GM18861 (cell line): Measurements from ENCODE around the gene ZNF213.
"Not testable (repeated sequence)": the region's sequence is repeated elsewhere in the genome, so short reads cannot be mapped to it uniquely, and the experiment has no call there.

Experiments
- ATAC-seq: cut with Tn5 transposase; IDR thresholded peaks from one replicate; pipeline ENCODE4 v1.9.1; 2021; ENCODE audit not compliant: unreplicated experiment

The ZNF213 gene

DNA sequence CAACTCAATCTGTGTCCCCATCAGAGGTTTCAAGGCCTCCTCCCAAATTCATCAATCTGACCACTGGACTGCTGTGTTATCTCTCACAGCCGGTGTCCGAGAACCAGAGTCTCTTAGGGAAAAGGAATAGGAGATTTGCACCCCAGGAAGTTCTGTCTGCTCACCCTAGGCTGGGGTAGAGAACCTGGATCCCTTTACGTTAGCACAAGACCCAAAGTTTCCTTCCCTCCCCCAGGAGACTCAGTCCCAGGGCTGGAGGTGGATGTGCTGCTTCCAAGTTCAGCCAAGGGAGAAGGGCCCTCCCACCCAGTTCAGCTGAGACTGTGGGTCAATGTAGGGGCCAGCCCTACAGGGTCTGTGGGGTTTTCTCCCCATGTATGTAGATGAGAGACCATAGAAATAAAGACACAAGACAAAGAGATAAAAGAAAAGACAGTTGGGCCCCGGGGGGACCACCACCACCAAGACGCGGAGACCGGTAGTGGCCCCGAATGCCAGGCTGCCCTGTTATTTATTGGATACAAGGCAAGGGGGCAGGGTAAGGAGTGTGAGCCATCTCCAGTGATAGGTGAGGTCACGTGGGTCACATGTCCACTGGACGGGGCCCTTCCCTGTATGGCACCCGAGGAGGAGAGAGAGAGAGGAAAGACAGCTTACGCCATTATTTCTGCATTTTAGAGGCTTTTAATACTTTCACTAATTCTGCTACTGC lies 30.4 kb downstream of the ZNF213 start:
- no peak for ATAC-seq

DNA sequence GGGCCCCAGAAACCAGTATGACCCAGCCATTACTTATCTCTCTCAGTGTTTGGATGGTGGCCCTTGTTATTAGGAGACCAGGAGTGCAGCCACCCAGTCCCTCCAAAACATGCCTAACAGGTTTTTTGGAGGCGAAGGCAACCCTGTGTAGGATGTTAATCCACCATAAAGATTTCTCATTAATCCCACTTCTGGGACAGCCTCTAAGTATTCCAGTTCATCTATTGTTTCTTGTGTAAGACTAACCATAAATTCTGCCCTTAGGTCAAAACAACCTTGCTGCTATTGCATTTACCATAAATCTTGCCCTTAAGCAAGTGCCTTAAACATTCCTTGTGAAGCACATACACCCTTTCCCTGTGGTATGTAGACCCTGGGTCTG lies 31.7 kb downstream of the ZNF213 start:
- ATAC-seq, result no peak

DNA sequence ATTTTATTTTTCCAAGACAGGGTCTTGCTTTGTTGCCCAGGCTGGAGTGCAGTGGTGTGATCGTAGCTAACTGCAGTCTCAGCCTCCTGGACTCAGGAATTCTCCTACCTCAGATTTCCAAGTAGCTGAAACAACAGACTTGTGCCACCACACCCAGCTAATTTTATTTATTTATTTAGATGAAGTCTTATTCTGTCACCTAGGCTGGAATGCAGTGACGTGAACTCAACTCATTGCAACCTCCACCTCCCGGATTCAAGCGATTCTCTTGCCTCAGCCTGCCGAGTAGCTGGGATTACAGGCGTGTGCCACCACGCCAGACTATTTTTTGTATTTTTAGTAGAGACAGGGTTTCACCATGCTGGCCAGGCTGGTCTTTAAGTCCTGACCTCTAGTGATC lies 33.9 kb downstream of the ZNF213 start:
- not testable (repeated sequence) for ATAC-seq

DNA sequence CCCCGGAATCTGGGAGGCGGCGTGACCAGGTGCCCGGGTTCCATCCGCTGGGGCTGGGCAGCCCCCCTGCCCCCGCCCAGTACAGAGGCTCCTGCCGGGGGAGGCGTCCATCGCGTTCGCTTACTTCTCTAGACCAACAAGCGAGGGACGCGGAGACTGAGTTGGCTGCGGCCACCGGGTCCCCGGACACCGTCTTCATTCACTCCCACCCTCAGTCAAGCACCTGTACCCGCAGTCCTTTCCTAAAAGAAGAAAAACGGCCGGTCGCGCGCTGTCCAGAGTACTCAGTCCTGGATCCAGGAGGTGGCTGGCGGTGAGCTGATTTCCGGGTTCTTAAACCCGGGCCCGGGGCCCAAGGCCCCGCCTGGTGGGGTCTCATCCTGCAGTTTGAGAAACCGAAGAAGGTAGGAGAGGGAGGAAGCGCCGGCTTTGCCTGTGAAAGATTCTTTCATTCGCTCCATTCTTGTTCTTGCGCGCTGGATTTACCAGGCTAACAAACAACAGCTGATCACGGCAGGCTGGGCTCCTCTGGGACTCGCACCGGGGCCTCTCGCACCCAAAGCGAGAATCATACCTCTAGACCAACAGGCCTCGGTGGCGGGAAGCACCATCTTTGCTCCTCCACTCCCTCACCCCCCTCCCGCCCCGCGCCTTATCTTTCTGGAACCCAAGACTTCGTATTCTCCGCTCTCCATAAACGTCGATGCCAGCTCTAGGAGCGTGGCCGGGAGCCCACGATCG lies 35.8 kb downstream of the ZNF213 start:
- no peak for ATAC-seq

DNA sequence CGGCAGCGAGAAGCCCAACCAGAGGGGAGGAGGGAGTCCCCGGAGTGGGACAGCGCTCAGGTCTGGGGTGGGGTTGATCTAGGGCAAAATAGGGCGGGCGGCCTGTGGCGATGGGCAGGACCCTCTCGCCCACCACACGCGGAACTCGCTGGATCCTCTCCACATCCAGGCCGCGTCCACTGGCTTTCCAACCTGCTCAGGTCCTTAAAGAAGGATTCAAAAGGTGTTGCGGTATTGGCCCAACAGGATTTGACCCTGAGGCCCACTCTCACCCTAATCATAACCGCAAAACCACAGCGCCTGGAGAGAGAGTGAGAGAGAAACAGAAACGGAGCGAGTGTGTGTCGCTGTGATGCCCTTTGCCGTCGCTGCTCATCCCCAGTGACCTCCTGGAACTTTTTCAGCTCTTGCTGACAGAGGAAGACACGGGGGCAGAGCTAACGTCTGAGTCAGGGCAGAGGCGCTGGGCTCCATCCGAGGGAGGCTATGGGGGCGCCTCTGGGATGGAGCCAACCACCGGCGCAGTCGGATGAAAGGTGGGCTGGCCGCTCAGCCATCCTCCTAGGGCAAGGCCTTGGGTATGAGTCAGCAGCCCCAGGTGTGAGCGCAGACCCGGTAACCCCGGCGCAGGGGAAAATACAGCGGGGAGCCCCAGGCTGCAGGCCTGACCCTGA lies 36.5 kb downstream of the ZNF213 start:
- ATAC-seq, result no peak

DNA sequence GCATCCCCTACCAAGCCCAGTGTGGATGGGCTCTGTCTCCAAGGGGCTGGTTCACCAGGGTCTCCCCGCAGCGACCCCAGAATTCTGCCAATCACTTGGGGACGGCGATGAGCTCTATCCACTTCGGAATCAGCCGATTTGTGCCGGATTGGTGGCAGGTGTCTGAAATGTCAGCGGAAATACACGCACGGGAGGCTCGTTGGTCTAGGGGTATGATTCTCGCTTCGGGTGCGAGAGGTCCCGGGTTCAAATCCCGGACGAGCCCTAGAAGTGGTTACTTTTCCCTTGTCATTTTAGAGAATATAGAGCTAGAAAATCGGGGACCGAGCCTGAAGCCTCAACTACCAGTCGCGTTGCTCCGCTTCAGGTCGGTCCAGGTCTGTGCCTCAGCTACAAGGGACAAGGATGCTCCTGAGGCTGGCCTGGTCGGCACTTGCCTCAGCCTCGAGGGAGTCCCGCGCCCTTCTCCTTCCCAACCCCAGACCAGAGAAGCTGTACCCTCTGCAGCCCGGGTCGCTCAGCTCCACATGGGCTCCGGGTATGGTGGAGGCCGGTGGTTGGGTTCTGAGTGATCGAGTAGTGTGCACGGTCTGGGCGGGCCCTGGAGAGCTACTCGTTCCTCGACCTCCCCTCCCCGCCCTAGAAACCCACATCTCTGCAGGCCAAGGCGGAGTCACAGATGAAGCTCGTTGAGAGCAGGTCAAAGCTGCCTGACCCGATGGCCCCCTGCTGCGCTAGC lies 37.2 kb downstream of the ZNF213 start:
- ATAC-seq, result no peak

DNA sequence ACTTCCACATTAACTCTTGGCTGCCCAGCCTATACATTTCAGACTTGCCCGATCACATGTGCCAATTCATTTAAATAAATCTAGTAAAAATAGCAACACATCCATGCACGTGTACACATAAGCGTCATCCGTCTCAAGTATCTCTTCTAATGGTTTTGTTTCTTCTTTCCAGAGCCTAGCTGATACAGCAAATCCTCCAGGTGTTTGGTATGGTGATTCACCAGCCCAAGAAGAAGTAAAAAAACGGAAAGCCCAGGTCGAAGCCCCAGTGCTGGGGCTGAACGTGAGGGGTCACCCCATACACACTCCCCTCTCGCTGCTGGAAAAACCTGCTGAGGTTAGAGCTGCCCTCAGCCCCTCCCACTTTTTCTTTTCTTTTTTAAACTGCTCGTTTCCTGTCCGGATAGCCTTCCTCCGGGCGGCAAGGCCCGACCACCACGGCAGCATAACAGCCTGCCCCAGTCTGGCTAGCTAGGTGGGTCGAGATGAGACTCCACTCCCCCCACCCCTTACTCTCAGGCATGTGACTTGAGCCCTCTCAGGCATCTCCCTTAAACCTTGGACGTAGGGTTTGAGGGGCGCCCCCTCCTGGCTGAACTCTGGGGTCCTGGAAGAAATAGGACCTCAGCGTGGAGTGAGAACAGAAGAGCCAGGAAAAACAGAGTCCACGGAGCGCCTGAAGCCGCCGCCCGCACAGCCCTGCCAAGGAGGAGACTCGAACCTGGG lies 39.2 kb downstream of the ZNF213 start:
- no peak for ATAC-seq

DNA sequence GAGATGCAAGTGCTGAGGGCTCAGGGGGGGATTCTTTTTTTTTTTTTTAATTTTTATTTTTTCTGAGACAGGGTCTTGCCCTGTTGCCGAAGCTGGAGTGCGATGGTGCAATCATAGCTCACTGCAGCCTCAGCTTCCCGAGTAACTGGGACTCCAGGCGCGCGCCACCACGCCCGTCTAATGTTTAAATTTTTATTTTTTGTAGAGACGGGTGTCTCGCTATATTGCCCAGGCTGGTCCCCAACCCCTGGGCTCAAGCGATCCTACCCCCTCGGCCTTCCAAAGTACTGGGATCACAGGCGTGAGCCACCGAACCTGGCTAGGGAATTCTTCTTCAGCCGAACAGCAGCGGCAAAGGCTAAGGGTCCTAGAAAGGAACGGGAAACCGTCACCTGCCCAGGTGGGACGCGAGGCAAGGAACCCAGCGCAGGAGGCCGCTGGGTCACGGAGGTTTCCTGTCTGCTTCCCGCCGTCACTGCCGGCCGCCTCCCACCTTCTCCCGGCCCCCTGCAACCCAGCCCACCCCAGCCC lies 39.9 kb downstream of the ZNF213 start:
- ATAC-seq, result no peak

DNA sequence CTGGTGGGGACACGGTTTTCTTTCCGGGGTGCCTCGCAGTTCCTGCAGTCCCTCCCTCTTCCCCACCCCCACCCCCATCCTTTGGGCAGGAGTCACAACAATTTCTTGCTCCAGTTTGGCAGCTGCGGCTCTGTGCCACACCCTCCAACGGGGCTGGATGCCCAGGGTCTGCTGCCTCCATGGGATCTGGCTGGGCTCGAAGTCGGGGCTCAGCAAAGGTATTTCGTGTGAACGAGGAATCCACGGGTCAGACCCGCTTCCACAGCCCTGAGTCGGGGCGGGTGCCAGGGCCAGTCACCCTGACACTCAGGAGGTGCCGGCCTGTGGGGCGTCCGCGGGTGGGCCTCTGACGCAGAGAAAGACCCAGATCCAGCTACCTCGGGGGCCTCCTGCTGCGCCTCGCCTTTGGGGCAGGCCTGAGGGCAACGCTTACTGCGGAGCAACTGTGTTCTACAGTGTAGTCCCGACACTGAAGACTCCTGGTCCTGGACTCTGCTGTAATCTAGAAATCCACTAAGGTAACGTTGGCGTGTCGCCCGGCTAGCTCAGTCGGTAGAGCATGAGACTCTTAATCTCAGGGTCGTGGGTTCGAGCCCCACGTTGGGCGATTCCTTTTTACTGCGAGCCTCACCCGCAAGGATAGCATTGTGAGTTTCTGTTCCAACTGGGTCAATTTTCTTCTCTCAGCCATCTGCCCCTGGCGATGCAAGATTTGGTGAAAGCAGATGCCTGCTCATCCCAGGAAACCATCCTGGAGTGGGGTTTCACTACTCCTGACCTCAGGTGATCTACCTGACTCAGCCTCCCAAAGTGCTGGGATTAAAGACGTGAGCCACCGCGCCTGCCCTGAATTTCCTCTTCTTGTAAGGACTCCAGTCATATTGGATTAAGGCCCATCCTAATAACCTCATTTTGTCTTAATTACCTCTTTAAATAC lies 40.6 kb downstream of the ZNF213 start:
- ATAC-seq, result no peak

DNA sequence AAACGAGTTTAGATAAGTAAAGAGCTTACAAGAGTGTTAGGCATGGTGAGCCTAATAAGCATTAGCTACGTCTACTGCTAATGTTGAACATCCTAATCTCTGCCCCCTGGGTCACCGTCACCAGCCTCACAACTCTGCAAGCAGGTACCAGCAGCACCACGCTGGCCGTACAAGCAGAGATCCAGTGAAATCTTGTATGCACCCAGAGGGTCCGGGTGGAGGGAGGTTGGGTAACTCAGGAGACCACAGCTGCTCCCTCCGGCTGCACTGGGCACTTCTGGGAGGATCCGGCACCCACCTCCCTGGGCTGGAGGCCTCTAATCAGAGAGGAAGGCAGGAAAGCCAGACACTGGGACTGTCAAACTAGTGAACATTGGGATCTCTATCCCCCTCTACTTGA lies 44.8 kb downstream of the ZNF213 start:
- ATAC-seq, result no peak

DNA sequence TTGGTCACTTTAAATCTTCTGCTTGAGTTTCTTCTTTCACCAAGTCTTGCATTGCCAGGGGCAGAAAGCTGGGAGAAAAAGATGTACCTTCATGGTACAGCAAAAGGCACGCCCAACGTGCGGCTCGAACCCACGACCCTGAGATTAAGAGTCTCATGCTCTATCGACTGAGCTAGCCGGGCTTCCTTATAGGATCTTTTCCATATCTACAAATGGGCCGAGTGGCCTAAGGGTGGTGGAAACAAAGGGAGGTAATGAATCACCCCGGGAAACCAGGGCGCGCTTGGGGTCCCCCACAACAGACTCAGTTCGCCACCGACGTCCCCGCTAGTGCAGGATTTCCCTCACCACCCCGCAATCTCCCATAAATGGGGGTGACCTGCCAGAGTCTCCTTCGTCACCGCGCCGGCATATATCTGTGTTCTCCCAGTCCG lies 45.6 kb downstream of the ZNF213 start:
- no peak for ATAC-seq

DNA sequence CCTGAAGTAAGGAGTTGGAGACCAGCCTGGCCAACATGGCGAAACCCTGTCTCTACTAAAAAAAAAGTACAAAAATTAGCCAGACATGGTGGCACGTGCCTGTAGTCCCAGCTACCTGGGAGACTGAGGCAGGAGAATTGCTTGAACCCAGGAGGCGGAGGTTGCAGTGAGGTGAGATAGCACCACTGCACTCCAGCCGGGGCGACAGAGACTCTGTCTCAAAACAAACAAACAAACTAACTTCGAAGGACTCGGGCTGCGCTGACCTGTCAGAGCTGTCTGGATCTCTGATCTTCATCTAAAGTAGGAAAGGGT lies 47.4 kb downstream of the ZNF213 start:
- not testable (repeated sequence) for ATAC-seq

DNA sequence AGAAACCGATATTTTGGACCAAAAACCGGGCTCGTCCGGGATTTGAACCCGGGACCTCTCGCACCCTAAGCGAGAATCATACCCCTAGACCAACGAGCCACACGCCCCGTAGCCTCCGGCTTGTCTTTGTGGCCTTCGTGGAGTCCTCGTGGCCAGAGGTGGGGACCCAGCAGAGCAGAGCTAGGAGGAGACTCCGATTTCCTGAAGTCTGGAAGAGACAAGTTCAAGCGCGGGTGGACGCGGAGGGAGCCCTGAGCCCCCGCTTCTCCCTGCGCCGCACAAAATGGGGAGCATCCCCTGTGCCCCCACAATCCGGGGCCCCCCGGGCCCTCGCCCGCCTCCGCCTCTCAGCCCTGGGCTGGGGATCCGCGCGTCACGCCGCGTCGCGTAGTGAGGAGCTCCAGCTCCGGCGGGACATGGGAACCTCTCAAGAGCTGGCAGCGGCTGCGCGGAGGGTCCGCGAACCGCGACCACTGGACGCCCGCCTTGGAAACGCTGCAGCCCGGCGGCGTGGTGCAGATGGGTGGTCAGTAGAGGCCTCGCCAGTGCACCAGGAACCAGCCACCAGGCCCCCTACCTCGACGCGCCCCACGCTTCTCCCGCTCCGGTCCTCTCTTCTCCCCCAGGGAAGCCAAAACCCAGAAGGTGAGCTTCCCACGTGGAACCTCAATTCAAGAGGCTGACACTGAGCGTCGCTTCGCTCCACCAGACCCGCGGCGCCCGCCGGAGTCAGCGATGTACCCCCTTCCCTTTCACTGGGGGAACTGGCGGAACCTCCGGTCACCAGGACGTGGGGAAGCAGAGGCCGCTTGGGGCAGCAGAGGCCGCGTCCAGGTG lies 48.0 kb downstream of the ZNF213 start:
- ATAC-seq, result no peak

DNA sequence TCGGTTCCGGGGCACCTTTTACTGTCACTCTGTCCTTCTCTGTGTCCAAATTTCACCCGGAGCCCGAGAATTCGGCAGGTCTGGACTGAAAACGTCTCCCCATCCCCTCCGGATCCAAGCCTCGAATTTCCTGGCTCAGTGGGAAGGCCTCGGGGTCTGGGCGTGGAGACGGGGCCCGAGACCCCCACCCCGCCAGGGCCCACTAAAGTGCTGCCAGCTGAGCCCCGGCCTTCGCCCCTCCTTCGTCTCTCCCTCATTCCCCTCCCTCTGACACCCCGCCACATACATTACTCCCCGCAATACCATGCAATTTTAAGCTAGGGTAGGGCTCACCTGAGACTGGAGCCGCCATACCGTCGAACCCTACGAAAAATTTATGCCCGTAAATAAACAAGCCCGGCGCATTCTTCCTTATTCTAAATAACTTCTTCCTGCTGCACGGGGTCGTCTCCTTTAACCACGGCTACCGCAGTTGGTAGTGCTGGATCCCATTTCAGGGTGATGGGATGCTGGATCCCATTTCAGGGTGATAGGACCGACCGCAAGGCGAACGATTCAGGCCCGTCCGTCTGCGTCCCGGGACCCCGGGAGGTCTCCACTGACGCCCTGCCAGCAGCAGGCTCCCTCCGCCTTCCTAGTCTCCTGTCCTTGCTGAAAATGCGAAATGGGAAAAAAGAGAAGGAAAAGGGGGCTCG lies 48.8 kb downstream of the ZNF213 start:
- ATAC-seq, result no peak

DNA sequence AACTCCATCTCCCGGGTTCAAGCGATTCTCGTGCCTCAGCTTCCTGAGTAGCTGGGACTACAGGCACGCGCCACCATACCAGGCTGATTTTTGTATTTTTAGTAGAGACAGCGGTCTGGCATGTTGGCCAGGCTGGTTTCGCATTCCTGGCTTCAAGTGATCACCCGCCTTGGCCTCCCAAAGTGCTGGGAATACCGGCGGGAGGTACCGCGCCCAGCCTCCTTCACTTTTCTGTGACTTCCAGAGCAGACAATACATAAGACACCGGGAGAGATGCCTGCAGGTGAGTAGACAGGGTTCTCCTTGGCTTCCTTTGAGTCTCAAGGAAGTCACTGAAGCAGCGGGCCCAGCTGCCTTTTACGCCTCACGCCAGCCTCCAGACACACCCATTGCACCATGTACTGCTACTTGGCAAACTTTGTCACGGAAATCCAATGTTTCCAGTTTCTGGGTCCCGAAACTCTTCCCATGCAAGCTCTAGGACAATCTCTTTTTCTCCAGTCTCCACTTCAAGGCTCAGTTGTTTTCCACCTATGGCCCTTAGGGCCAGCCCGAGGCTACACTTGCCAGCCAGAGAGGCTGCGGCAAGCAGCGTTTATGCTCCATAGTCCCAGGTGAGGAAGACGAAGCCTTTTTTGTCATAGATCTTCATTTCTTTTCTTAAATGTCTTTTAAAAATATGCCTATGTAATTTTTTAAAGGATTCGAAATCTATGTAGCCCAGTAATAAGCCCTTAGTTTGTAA lies 52.3 kb downstream of the ZNF213 start:
- no peak for ATAC-seq

DNA sequence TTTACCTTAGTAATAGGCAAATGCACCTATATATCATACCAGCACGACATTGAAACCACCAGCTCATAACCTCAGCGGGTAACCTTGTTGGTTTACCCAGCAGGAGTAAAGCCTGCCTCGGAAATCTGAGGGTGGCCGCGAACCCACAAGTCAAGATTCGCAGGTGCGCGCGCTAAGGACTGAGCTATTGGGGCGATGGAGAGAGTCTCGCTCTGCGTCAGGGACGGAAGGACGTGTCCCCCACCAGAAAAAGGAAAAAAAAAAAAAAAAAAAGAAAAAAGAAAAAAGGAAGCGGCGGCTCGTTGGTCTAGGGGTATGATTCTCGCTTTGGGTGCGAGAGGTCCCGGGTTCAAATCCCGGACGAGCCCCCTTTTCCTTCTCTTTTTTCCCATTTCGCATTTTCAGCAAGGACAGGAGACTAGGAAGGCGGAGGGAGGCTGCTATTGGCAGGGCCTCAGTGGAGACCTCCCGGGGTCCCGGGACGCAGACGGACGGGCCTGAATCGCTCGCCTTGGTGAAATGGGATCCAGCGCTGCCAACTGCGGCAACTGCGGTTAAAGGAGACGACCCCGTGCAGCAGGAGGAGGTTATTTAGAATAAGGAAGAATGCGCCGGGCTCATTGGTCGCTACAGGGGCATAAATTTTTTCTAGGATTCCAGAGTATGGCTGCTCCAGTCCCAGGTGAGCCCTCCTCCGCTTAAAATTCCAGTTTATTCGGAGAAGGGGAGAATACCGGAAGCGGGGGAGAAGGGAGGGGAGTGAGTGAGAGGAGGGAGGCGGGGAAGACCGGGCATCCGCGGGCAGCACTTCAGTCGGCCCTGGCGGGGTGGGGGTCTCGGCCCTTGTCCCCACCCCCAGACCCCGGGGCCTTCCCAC lies 53.2 kb downstream of the ZNF213 start, which contains the start of gene OR1F1:
Gene OR1F1 (plus strand): TSS at position 407 of the 877 bp plus-strand sequence.
- ATAC-seq, result no peak

DNA sequence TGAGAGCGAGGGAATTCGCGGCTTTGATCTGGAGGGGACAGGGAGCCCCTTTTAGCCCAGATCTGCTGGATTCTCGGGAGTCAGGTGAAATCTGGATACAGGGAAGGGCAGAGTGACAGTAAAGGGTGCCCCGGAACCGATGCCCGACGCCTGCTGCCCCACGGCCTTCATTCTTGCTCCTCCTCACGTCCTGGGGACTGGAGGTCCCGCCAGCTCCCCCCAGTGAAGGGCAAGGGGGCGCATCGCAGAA lies 53.8 kb downstream of the ZNF213 start:
- no peak for ATAC-seq
